Renal pelvis (tissue), 4 donors: ENCODE data around the gene SELENOO. TPM values are rescaled to one million over a fixed set of nuclear protein-coding genes. Genes with fewer than 3 reads are reported as not detected.

Source experiments
- DNase-seq: peaks from one replicate; pipeline ENCODE4 v3.0.0-alpha.2; 2013
- polyA plus RNA-seq, 3 donors: library from polyadenylated mRNA; unstranded; fragments of 120-200 nt; gene quantifications; one replicate each; pipeline ENCODE4 v1.2.1, GENCODE V29; 2013; ENCODE audit not compliant: insufficient read length in 3 of 3

SELENOO gene
- polyA plus RNA-seq, 3 donors, result 24.8 to 32.9 (median 28.9) TPM

- no peak for DNase-seq
Observed at GRCh38 chr22:50183141-50183971, 17.5 kb upstream of the SELENOO start.

DNA sequence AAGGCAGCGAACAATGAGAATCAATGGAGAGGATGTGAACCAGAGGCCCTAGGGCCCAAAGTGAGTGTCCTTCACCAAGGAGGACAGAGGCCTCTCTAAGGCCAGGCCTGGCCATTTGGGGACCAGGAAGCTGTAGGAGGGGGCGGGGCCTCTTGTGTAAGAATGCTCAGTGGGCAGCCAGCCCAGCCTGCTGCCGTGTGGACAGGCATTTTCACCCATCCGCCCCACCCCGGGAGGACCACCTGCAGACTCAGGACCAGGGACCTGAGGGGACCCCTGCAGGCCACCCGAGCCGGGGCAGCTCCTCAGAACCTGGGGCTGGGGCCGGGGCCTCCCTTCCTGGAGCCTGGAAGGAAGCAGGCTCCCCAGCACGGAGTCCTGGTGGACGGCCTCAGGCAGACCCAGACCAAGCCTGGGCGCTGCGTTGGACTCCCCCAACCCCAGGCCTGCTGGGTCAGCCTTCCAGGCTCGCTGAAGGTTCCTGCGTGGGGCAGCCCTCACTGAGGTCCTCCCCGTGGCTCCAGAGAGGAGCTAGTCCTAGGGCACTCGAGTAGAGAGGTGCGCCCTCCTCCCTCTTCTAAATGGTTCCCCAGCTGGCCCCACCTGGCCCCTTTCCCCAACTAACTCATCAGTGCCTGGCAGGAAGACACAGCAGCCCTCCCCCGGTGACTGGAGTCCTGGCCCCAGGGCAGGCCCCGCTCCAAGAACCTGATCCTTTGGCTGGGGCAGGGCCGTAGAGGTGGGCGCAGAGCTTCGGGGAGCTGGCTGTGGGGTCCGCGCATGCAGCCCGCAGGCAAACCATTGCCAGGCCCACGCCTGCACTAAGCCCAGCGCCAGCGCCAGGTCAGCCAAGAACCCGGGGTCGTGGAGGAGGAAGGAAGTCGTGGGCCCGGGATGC lies 16.6 kb upstream of the SELENOO start:
- DNase-seq, result no peak

DNA sequence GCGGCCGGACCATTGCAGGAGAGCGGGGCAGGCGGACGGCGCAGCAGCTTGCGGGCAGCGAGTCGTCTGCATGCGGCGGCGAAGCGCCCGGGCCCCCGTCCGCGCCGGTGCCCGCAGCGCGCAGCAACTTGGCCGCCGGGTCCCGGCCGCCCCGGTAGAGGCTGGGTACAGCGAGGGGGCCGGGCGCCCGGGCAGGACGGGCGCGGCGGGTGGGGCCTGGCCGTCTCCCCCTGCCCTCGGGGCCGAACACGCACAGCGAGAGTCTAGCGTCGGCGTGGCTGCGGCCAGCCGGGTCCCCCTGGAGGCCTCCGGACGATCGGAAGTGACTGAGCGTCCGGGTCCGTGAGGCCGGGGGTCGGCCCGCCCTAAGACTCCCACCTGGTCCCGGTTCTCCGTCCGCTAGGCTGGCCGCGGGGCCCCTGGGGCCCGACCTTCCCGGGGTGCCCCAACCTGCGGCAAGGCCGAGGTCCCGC lies 15.9 kb upstream of the SELENOO start:
- no peak for DNase-seq

DNA sequence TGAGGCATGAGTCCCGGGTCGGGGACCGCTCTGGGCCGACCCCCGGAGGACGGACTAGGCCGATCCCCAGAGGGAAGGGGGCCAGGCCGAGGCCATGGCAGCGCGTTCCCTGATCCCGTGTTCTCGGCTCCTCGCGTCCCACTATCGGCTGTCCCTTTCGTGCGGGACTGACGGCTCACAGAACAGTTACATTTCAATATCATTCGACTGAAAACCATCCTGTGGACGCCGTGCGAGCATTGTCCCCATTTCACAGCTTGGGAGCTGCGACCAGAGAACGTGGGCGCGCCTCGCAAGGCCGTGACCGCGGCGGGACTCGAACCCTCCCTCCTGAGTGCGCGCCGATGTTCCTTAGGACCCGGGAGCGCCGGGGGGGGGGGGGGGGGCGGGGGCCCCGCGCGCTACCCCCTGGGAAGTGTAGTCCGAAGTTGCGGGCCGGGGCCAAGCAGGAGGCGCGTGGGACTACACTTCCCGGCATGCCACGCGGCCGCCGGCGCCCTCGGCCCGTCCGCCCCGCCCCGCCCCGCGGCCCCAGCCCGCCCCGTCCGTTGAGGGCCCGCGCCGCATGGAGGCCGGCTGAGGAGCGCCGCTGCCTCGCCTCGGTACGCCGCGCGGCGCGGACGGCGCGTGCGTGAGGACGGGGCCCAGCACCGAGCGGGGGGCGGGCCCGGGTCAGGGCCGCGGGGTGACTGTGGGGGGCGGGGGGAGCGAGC lies 15.3 kb upstream of the SELENOO start, which contains the start of gene TRABD:
TSS of gene TRABD (plus strand) at position 539 of the 713 bp plus-strand sequence. CDS start 7,148 bp downstream, outside the sequence.
- DNase-seq, result peak; percentile 87

DNA sequence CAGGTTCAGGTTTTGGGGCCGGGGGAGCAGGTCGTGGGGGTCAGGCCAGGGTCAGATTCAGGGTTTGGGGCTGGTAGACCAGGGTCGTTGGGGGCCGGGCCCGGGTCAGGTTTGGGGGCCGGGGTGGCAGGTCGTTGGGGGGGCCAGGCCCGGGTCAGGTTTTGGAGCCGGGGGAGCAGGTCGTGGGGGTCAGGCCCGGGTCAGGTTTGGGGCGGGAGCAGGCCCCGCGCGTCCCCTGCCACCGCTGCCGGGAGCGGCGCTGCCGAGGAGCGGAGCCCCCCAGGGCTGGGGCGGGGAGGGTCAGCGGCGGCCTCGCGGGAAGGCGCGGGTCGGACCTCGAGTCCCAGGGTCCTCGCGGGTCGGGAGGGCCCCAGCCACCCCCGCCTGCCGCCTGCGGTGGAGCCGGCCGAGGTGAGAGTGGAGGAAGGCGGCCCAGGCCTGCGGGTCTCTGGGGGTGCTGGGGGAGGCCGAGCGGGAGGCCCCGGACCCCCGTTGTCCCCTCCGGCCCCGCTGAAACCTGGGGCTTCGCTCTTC lies 14.6 kb upstream of the SELENOO start:
- no peak for DNase-seq

DNA sequence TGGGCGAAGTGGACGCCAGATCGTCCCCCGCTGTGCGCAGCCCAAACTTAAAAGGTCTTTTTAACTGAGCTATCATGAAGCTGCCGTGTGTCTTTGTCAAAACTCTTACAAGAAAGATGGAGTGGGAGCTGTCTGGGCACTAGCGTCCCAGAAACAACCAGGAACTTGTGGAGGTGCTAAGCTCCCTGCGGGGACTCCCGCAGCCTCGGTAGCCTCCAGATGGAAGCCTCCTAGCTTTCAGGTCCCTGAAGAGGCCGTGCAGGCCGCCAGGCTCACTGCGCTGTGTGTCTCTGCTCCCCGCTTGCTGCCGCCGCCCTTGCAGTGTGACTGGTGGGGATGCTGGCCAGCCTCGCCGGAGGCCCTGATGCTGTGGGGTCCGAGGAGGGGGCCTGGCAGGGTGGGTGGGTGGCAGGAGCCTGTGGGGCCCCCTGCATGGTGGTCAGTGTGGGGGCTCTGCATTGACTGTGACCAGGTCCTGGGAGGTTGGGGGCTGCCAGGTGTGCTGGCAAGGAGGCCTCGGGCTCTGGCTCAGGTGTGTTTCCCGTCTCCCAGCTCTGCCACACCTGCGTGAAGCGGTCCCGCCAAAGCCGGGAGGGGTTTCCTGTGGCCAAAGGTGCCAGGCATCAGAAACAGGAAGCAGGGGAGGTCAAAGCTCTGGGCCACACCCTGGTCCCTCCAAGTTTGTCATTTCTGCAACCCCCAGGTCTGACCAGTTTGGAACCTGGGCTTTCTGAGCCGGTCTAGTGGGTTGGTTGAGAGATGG lies 13.9 kb upstream of the SELENOO start:
- no peak for DNase-seq

DNA sequence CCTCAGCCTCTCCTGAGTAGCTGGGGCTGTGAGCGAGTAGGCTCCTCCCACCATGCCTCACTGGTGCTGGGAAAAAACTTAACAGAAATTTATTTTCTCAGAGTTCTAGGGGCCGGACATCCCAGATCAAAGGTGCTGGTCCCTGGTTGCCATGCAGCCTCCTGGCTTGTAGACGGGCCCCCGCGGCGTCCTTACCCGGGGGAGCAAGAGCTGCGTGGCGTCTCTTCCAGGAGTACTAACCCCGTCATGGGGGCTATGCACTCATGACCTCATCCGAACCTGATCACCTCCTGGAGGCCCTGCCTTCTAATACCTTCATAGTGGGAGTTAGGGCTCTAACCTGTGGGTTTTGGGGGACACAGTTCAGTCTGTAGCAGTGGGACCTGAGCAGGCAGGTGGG lies 12.5 kb upstream of the SELENOO start:
- DNase-seq, result no peak

DNA sequence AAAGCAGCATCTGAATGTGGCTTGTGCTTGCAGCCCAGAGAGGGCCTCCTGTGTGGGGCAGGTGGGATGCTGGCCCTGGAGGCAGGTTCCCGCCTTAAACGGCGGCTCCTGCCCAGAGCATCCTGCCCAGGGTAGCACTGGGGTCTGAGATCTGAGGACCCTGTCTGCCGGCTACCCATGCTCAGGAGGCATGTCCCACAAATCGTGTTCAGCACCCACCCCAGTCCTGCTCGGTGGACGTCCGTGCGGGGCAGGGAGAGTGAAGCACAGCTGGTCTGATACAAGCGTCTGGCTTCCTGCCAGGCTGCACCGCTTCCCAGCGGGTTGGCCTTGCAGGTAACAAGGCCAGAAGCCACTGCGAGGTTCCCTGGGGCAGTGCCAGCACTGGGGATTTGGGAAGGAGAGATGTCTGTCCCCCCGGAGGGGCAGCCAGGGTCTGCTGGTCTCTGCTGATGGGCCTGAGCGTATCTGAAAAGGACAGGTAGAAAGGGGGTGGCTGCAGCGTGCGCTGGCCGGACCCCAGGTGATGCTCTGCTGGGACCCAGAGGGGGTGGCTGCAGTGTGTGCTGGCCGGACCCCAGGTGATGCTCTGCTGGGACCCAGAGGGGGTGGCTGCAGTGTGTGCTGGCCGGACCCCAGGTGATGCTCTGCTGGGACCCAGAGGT lies 11.5 kb upstream of the SELENOO start:
- DNase-seq, result no peak

DNA sequence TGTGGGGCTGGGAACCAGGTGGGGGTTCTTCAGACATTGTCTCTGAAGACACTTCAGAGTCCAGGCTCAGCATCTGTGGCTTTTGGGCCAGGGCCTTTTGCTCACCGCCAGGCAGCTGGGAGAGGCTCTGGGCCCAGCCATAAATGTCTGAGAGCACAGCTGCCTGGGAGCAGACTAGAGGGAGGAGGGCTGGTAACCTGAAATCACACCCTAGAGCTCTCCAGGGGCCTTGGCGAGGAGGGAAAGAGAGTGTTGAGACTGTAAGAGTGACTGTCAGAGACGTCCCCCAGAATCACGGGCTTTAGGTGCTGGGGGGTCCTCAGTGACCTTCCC lies 11.0 kb upstream of the SELENOO start:
- DNase-seq, result no peak

- peak; percentile 56 for DNase-seq
Observed at GRCh38 chr22:50190182-50190940, 10.4 kb upstream of the SELENOO start.

- DNase-seq, result no peak
Observed at GRCh38 chr22:50190941-50191741, 9.7 kb upstream of the SELENOO start.

- no peak for DNase-seq
Observed at GRCh38 chr22:50192436-50193204, 8.2 kb upstream of the SELENOO start.

DNA sequence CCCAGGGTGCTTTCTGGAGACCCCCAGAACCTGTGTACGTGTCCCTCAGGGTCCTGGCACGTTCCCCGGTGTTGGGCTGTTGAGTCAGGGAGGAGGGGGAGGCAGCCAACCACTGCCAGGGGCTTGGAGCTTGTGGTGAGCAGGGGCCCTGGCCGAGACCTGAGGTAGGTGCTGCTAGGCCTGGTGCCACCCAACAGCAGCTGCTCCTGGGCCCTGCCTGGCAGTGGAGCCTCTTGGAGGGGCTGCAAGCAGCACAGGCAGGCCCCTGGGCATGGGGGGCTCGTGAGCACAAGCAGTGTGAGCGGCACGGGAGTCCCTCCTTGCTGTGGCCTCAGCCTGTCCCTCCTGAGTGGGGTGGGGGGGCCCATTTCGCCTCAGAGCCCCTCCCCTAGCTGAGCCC lies 7.2 kb upstream of the SELENOO start:
- DNase-seq, result no peak

- DNase-seq, result no peak
Observed at GRCh38 chr22:50194037-50194805, 6.6 kb upstream of the SELENOO start.

DNA sequence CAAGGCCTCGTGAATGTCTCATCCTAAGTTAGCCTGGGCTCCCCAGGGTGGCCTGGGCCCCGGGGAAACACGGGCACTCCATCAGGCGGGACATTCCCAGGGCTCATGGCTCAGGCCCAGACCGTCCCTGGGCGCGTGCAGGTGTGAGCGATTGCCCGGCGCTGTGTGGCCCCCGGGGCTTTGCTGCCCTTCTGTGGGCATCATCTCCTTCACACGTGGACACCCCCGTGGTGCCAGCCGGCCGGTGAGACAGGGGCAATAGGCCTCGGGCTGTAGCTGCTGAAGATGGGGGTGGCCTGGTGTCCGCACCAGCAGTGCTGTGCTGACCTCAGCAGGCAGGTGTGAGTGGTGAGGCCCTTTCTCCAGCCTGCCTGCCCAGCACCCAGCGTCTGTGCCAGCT lies 4.6 kb upstream of the SELENOO start:
- DNase-seq, result no peak

- no peak for DNase-seq
Observed at GRCh38 chr22:50197000-50197800, 3.6 kb upstream of the SELENOO start.
